ENCODE results near the gene NGEF. TPM values are rescaled to one million over a fixed set of nuclear protein-coding genes. Genes with fewer than 3 reads are reported as not detected.

Gene NGEF
- total and polyA plus RNA-seq, 2 donors from 2014 or later = 4.8 to 5.3 TPM

GRCh38 chr2:233032551-233033320 lies 19.7 kb upstream of the NGEF start, which contains the start of gene NEU2:
Gene NEU2, plus strand, starts transcription at chr2:233032672. Its CDS starts 0 bp downstream, at chr2:233032672.
- intact Hi-C loops (cut with DNase I) = no loop called here
- no peaks in the 10 kb centered on the region for H3K27me3 ChIP-seq (ENCODE audit: control insufficient read depth, insufficient read depth, low read length)
- FAIRE-seq (no peak), DNase-seq (no peak)
- H3K9me3 ChIP-seq (ENCODE audit: control insufficient read depth in 2 of 3, insufficient read depth in 1 of 3, low read length in 3 of 3) = peaks cover 0 to 7% (median 0%) of the 10 kb centered on the region in 3 donors
- no peaks in the 10 kb centered on the region for H3K4me1 ChIP-seq (ENCODE audit: control insufficient read depth in 2 of 3, insufficient read depth in 2 of 3, low read depth in 1 of 3, low read length in 3 of 3)
- no peak within 1 kb of the TSS for H3K27ac ChIP-seq (ENCODE audit: low read depth in 2 of 2, low read length in 2 of 2)
- no peak within 1 kb of the TSS for H3K9ac ChIP-seq (ENCODE audit: low read length in 3 of 3)
- H3K36me3 ChIP-seq (ENCODE audit: control insufficient read depth in 2 of 3, insufficient read depth in 3 of 3, low read length in 3 of 3) = no peaks in the 10 kb centered on the region
- TF ChIP-seq, protein P1, sequence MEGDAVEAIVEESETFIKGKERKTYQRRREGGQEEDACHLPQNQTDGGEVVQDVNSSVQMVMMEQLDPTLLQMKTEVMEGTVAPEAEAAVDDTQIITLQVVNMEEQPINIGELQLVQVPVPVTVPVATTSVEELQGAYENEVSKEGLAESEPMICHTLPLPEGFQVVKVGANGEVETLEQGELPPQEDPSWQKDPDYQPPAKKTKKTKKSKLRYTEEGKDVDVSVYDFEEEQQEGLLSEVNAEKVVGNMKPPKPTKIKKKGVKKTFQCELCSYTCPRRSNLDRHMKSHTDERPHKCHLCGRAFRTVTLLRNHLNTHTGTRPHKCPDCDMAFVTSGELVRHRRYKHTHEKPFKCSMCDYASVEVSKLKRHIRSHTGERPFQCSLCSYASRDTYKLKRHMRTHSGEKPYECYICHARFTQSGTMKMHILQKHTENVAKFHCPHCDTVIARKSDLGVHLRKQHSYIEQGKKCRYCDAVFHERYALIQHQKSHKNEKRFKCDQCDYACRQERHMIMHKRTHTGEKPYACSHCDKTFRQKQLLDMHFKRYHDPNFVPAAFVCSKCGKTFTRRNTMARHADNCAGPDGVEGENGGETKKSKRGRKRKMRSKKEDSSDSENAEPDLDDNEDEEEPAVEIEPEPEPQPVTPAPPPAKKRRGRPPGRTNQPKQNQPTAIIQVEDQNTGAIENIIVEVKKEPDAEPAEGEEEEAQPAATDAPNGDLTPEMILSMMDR (IDR thresholded peaks at IDR 0.05; ENCODE audit: borderline replicate concordance, extremely low read depth, insufficient read depth) = no peak
- H3K4me3 ChIP-seq (ENCODE audit: low read length in 3 of 3) = no peak within 1 kb of the TSS

GRCh38 chr2:233031556-233032500 lies 18.8 kb upstream of the NGEF start:
- Histone ChIP-seq H3K4me3 (ENCODE audit: low read length in 3 of 3) (no peak overlapping the region), H3K9me3 (ENCODE audit: control insufficient read depth in 2 of 3, insufficient read depth in 1 of 3, low read length in 3 of 3) (peaks cover 0 to 7% (median 0%) of the 10 kb centered on the region in 3 donors), H3K9ac (ENCODE audit: low read length in 3 of 3) (no peak overlapping the region), H3K27me3 (ENCODE audit: control insufficient read depth, insufficient read depth, low read length) (no peaks in the 10 kb centered on the region), H3K27ac (ENCODE audit: low read depth in 2 of 2, low read length in 2 of 2) (no peak overlapping the region), H3K36me3 (ENCODE audit: control insufficient read depth in 2 of 3, insufficient read depth in 3 of 3, low read length in 3 of 3) (no peaks in the 10 kb centered on the region), H3K4me1 (ENCODE audit: control insufficient read depth in 2 of 3, insufficient read depth in 2 of 3, low read depth in 1 of 3, low read length in 3 of 3) (no peaks in the 10 kb centered on the region)
- FAIRE-seq = no peak
- TF ChIP-seq, protein P1 (IDR thresholded peaks at IDR 0.05; ENCODE audit: borderline replicate concordance, extremely low read depth, insufficient read depth) = no peak
- peak in 1 of 5 donors; percentile 37 for DNase-seq
- intact Hi-C loops (cut with DNase I) = no loop called here

DNA sequence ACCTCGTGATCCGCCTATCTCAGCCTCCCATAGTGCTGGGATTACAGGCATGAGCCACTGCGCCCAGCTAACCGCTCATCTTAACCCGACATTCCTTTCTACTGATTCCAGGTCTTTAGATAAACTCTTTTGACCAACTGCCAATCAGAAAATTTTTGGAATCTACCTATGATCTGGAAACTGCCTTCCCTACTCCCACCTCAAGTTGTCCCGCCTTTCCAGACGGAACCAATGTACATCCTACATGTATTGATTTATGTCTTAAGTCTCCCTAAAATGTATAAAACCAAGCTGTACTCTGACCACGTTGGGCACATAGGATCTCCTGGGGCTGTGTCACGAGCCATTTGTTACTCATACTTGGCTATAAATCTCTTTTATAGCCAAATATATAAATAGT lies 16.3 kb upstream of the NGEF start:
- Histone ChIP-seq H3K36me3 (ENCODE audit: control insufficient read depth in 2 of 3, insufficient read depth in 3 of 3, low read length in 3 of 3) (no peaks in the 10 kb centered on the region), H3K27me3 (ENCODE audit: control insufficient read depth, insufficient read depth, low read length) (no peaks in the 10 kb centered on the region), H3K4me3 (ENCODE audit: low read length in 3 of 3) (no peak overlapping the region), H3K9ac (ENCODE audit: low read length in 3 of 3) (no peak overlapping the region), H3K9me3 (ENCODE audit: control insufficient read depth in 2 of 3, insufficient read depth in 1 of 3, low read length in 3 of 3) (no peaks in the 10 kb centered on the region), H3K4me1 (ENCODE audit: control insufficient read depth in 2 of 3, insufficient read depth in 2 of 3, low read depth in 1 of 3, low read length in 3 of 3) (no peaks in the 10 kb centered on the region), H3K27ac (ENCODE audit: low read depth in 2 of 2, low read length in 2 of 2) (no peak overlapping the region)
- TF ChIP-seq, protein P1 (IDR thresholded peaks at IDR 0.05; ENCODE audit: borderline replicate concordance, extremely low read depth, insufficient read depth) = no peak
- no peak for DNase-seq
- intact Hi-C loops (cut with DNase I) = no loop called here
- no peak for FAIRE-seq
